ENCODE measurements around the gene SARS2.

DNA sequence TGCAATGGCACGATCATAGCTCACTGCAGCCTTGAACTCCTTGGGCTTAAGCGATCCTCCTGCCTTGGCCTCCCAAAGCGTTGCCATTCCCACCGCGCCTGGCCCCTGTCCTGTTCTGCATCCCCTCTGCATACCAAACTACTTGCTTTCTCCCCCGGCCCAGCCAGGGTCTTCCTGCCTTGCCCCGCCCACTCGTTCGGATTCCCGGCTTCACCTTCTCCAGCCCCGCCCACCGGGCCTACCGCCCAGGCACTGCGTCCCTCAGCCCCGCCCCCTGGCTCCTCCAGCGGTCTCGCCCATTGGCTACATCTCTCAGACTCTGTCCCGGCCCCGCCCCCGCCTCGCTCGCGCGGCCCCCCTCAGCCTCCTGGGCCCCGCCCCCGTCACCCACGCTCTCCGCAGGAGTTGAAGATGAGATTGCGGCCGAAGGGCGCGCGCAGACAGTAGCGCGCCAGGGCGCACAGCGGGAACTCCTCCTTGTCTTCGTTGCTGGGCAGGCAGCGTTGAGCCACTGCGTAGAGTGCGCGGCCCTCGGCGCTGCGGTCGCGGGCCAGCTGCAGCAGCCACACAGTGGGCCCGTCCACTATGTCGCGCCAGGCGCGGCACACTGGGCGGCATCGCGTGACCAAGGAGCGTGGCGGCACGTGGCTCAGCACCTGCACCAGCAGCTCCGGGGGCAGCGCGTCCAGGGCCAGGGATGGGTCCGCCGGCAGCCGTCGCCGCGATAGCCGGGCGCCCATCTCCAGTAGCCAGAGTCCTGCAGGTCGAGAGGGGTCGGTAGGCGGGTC, 19.2 kb upstream of the SARS2 start:
- TF ChIP-seq EZH2 (IDR thresholded peaks at IDR 0.05; ENCODE audit: low read length, missing control alignments) = no peak
- TF ChIP-seq, protein P1, sequence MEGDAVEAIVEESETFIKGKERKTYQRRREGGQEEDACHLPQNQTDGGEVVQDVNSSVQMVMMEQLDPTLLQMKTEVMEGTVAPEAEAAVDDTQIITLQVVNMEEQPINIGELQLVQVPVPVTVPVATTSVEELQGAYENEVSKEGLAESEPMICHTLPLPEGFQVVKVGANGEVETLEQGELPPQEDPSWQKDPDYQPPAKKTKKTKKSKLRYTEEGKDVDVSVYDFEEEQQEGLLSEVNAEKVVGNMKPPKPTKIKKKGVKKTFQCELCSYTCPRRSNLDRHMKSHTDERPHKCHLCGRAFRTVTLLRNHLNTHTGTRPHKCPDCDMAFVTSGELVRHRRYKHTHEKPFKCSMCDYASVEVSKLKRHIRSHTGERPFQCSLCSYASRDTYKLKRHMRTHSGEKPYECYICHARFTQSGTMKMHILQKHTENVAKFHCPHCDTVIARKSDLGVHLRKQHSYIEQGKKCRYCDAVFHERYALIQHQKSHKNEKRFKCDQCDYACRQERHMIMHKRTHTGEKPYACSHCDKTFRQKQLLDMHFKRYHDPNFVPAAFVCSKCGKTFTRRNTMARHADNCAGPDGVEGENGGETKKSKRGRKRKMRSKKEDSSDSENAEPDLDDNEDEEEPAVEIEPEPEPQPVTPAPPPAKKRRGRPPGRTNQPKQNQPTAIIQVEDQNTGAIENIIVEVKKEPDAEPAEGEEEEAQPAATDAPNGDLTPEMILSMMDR (conservative IDR thresholded peaks at IDR 0.05 in 1 of 2, IDR thresholded peaks at IDR 0.05 in 1 of 2; ENCODE audit: low read depth in 1 of 2, low read length in 2 of 2) = no peak
